Putamen (tissue), 1 donor: Measurements from ENCODE around the gene DLGAP4.

Experiments
- DNase-seq: peaks from one replicate; pipeline ENCODE4 v3.0.0-alpha.2; 2016; ENCODE audit warnings: low spot score

DLGAP4 gene

DNA sequence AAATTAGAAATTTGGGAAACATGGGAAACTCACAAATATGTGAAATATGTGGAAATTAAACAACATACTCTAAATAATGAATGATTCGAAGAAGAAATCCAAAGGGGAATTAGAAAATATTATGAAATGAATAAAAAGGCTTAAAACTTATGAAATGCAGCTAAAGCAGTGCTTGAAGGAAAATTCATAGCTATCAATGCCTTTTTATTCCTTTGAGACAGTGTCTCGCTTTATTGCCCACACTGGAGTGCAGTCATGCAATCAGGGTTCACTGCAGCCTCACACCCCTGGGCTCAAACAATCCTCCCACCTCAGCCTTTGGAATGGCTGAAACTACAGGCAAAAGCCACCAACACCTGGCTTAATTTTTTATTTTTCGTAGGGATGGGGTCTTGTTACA lies 259.4 kb downstream of the DLGAP4 start:
- no peak for DNase-seq

DNA sequence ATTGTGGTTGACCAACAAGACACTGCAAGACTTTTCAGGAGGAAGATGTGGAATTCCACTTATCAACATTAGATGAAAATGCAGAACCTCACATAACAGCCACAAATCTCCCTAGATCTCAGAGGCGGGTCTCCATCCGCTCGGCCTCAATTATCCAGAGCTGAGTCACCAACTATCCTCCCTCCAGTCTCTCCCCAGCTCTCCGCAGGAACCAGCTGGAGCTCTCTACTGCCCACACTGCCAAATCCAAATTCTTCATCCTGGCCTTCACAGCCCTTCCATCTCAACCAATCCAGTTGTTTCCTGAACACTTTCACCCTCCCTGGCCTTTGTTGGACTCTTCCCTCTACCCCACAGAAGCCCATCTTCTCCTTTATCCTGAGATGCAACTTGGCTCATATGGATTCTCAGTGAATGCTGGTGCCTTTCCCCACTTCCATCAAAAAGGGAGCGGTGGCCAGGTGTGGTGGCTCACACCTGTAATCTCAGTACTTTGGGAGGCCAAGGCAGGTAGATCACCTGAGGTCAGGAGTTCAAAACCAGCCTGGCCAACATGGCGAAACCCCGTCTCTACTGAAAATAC lies 263.8 kb downstream of the DLGAP4 start:
- no peak for DNase-seq

DNA sequence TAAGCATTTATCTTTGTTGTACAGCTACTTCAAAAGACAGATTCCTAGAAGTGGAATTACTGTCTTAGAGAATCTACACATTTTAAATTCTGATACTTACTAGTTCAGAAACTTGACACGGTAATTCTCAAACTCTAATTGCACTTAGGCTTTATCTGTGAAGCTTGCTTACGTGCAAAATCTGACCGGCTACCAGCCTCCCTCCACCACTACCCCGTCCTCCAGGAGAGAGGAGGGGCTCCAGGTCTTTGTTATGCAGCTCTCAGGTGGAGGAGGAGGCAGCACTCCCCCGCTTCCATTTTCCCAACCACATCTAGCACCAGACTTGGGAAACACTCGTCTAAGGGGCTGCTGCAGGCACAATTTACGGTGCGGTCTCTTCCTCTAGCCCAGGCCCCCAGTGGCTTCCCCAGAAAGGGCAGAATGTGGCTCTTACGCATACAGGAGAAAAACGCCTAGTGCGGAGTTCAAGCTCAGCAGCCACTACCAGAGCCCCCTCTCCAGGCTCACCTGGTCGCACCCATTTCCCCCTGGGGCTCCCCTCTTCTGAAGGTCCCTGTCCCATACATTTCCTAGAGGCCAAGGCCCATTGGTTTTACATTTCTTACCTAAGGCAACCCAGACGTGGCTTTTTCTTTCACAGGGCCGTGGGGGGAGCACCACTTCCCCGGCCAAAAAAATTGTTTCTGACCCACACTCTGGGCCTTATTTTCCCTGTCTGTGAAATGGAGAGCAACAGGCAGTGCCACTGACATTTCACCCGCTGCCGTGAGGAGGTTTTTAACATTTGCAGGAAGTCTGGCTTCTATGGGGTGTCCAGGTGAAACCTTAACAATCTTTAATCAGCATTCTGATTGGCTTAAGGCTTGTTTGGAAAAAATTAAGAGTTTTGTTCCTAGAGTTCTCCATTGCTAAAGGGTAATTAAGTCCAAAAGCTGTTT lies 265.7 kb downstream of the DLGAP4 start:
- DNase-seq: no peak

DNA sequence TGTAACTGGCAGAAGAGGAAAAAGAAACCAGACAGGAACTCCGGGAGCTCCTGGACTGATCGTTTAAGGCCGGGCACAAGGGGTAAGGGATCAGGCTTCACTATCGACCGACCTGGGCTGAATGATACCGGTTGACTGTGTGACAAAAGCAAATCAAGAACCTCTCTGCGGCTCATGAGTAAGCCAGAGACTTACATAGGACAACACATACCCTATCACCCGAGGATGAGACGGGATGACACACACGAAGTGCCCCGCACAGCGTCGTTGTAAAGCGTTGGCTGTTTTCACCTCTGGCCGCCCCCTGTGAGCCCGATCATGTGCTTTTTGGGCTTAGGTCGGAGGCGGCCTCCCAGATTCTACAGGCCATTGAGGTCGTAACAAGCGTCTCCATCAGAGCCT lies 266.6 kb downstream of the DLGAP4 start:
- no peak for DNase-seq

DNA sequence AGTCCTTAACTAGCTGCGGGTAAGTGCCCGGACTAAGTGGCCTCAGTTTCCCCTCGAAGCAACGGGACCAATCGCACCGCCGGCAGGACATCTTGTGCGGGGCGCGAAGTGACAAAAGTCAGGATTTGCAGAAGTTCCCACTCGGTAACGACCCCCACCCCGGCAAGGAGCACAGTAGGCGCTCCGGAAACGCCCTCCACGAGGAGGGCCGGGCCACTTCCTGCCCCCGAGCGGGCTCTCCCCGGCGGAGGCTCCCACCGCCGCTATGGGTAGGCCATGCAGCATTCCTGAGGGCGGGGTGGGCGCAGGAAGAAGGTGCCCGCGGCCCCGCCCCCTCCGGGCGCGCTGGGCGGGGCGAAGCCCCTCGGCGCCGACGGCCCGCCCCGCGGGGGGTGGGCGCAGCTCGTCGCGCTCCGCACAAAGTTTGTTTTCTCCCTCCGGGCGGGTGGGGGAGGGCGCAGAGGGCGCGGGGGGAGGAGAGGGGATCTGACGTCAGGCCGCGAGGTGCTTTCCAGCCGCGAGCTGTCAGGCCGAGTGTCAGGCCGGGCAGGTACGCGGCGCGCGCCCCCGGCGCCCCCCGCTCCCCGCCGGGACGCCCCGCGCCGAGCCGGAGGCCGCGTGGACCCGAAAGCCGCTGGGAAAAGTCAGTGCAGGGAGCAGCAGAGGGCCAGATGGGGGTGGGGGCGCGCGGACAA lies 267.1 kb downstream of the DLGAP4 start, which contains the start of gene TGIF2:
TSS of gene TGIF2 (plus strand) at position 495 of the 695 bp plus-strand sequence. CDS start 5,178 bp downstream, outside the sequence.
- peak; percentile 33 for DNase-seq

DNA sequence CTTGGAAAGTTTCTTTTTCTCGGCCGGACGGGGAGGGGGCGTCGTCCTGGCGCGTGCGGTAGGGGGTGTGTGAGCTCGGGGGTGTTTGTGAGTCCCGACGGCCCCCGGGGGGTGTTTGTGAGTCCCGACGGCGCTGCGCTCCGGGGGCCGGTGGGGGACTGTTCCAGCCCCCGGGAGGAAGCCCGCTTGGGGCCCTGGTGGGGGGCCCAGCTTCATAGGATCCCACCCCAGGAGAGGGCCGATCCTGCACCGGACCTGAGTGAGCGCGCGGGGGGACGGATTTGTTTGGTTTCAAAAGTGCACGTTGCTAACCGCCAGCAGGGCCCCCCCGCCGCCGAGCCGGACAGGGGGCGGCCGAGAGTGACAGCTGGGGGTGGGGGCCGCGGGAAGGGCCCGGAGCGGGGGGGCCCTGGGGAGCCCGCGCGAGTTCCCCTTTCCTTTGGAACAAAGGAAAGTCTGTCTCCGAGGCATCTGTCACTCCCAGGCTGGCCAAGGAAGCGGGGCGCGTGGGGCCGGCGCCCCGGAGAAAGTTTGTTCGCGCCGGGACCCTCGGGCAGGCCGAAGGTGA lies 267.7 kb downstream of the DLGAP4 start:
- DNase-seq: no peak

DNA sequence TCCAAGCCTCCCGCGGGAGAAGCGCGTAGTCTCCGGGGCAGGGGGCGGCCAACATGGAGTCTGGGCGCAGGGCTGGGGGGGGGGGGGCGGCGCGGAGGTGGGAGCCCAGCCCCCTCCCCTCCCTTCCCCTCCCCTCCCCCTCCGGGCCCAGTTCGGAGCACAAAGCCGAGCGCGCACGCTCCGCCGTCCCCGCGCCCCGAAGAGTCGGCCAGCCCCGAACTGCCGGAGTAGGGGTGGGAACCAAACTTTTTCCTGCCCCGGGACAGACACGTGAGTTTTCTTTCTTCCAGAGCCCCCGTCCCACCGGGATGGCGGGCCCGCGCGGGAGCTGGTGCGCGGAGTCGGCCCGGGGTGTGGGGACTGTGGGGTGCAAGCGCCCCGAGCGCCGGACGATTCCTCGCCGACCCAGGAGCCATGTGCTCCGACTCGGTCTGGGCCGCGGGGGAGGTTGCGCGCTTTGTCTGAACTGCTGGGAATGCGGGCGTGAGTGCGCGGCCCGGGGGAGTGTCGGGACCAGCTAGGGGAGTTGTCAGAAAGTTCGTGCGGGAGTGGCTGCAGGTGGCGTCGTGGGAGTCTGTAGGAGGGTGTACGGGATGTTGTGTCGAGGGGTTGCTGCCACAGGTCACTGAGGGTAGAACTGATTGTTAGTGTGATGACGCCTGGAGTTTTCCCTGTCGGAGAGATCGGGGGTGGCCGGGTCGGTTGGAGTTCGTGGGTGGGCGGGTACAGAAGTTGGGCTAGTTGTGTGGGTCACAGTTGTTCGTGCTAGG lies 268.4 kb downstream of the DLGAP4 start:
- no peak for DNase-seq

DNA sequence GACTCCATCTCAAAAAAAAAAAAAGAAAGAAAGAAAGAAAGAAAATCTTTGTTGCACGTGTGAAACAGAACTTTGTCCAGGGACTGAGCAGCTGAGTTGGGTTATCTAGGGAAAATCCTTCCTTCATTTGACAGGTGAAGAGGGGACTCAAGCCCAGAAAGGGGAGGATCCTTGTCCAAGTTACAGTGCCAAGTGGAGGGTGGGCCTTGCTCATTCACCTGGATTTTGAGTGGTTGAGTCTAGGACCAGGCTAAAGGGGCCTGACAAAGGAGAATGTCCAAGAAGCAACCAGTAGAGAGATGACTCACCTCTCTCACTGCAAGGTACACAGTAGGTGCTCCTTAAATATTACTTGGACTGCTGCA lies 269.9 kb downstream of the DLGAP4 start:
- DNase-seq: no peak
